ENCODE results near the gene DVL2. TPM values are rescaled to one million over a fixed set of nuclear protein-coding genes. Genes with fewer than 3 reads are reported as not detected.

DVL2 gene
- total RNA-seq, 1 experiment from 2014 or later = 82.9 TPM

- Histone ChIP-seq H3K4me2 (ENCODE audit: insufficient read depth, insufficient read length, low read length) (no peak overlapping the region), H4K5ac (ENCODE audit: insufficient read length, low read depth, low read length) (no peak overlapping the region), H4K91ac (ENCODE audit: insufficient read length, low read depth, low read length) (no peak overlapping the region), H3K79me2 (ENCODE audit: insufficient read depth, low read length) (peaks cover 22% of the 10 kb centered on the region; the same call in 1 of the 2 replicates), H3K23me2 (ENCODE audit: insufficient read length, low read depth, low read length, poor library complexity, severe bottlenecking) (peaks cover 9% of the 10 kb centered on the region), H3K79me1 (ENCODE audit: insufficient read depth, low read depth, low read length, poor library complexity, severe bottlenecking) (peaks cover 17% of the 10 kb centered on the region), H3K27me3 (ENCODE audit: insufficient read depth, low read length) (no peaks in the 10 kb centered on the region), H3K23ac (ENCODE audit: insufficient read length, low read depth, low read length) (no peak overlapping the region), H3K14ac (ENCODE audit: insufficient read depth, low read length) (no peak overlapping the region), H4K20me1 (ENCODE audit: control insufficient read depth, insufficient read depth, insufficient read length) (no peaks in the 10 kb centered on the region), H2BK12ac (ENCODE audit: insufficient read length, low read depth, low read length) (no peak overlapping the region), H3K27ac (ENCODE audit: insufficient read length, low read depth, low read length) (no peak overlapping the region), H3K9me3 (ENCODE audit: control insufficient read depth, low read depth, low read length) (no peaks in the 10 kb centered on the region), H4K8ac (replicated peaks; ENCODE audit: insufficient read length, low read depth, low read length) (no peak overlapping the region), H2BK15ac (ENCODE audit: low read depth, low read length) (no peak overlapping the region), H3T11ph (ENCODE audit: low read length) (no peak overlapping the region), H3K9ac (ENCODE audit: extremely low read depth, insufficient read length, low read length) (no peak overlapping the region), H2AFZ (ENCODE audit: low read length) (no peak overlapping the region), H3K4me1 (ENCODE audit: insufficient read depth, low read length) (no peaks in the 10 kb centered on the region), H2AK5ac (ENCODE audit: insufficient read length, low read length) (no peak overlapping the region), H2BK5ac (ENCODE audit: insufficient read length, low read length) (no peak overlapping the region), H3K18ac (ENCODE audit: insufficient read length, low read depth, low read length) (no peak overlapping the region), H2BK120ac (ENCODE audit: low read depth, low read length, poor library complexity, severe bottlenecking) (no peak overlapping the region), H2BK20ac (ENCODE audit: low read depth, low read length, poor library complexity, severe bottlenecking) (no peak overlapping the region), H3K4ac (ENCODE audit: low read depth, low read length) (no peak overlapping the region), H3K56ac (ENCODE audit: insufficient read length, low read depth, low read length) (no peak overlapping the region)
- Mint-ChIP-seq H3K27me3 (ENCODE audit: low read depth) (no peaks in the 10 kb centered on the region; the same call in 1 of the 2 replicates), H3K4me1 (peaks cover 48 to 59% of the 10 kb centered on the region in 2 experiments), H3K36me3 (ENCODE audit: insufficient read depth in 1 of 3, low read depth in 3 of 3) (peaks cover 36 to 64% (median 51%) of the 10 kb centered on the region in 3 experiments), H3K4me3 (peak overlapping the region; percentile 95 to 97), H3K27ac (peak overlapping the region; percentile 30 to 76 (median 68); a peak in 5 of 7 replicates), H3K9me3 (peaks cover 0 to 2% of the 10 kb centered on the region in 2 experiments; a peak in 1 of 5 replicates)
- WGBS (ENCODE audit: extremely low coverage, insufficient read length, low lambda C conversion rate) = 100% methylated on average over 1 of the region's 6 CpGs
- DNase-seq = no peak
- TF ChIP-seq CTCF (conservative IDR thresholded peaks at IDR 0.05) = no peak
Observed at GRCh38 chr17:7236808-7237207, 2.5 kb upstream of the DVL2 start.

Measured in H9 (cell line).